CD4-positive, CD25-positive, alpha-beta regulatory T cell (primary cell): ENCODE measurements around the gene PDILT. TPM values are rescaled to one million over a fixed set of nuclear protein-coding genes. Genes with fewer than 3 reads are reported as not detected.
"Not testable (repeated sequence)": the region's sequence is repeated elsewhere in the genome, so short reads cannot be mapped to it uniquely, and the experiment has no call there.

Experiments
- ATAC-seq, 2 donors: fragments of 150-1000 bp; cut with Tn5 transposase; one replicate each; pipeline ENCODE4 v1.10.0; 2021; ENCODE audit warnings: low read depth in 2 of 2, moderate number of reproducible peaks in 2 of 2, moderate library complexity in 1 of 2
- DNase-seq, 3 donors: peaks; one replicate each; pipeline versions ENCODE4 v3.0.0 to v3.0.0-alpha.2; 2012 to 2022; ENCODE audit warnings: mixed read lengths in 1 of 3
- H3K27ac ChIP-seq: one replicate; pipeline ENCODE4 v1.7.0; 2013; ENCODE audit warnings: mild to moderate bottlenecking, low read length; ENCODE audit not compliant: insufficient read depth, poor library complexity, severe bottlenecking
- H3K27me3 ChIP-seq: one replicate; pipeline ENCODE4 v1.7.0; 2013; ENCODE audit warnings: low read length; ENCODE audit not compliant: control insufficient read depth, insufficient read depth
- H3K36me3 ChIP-seq: one replicate; pipeline ENCODE4 v1.7.0; 2013; ENCODE audit warnings: mild to moderate bottlenecking, low read length, moderate library complexity; ENCODE audit not compliant: control insufficient read depth, insufficient read depth
- H3K4me1 ChIP-seq: 2 replicates; pipeline ENCODE4 v1.7.0; 2013; ENCODE audit warnings: mild to moderate bottlenecking, low read length; ENCODE audit not compliant: insufficient read depth, control insufficient read depth, poor library complexity, severe bottlenecking
- H3K4me3 ChIP-seq: one replicate; pipeline ENCODE4 v1.7.0; 2013; ENCODE audit warnings: low read depth, mild to moderate bottlenecking, low read length, moderate library complexity
- H3K9me3 ChIP-seq, 2 experiments: 1 replicate in 1 of 2; 2 replicates in 1 of 2; pipeline ENCODE4 v1.7.0; 2013; ENCODE audit warnings: low read length in 2 of 2, mild to moderate bottlenecking in 1 of 2, moderate library complexity in 1 of 2; ENCODE audit not compliant: control insufficient read depth in 2 of 2
- H3K27ac Mint-ChIP-seq, 3 donors: one replicate each; pipeline ENCODE4 v1.8.0; 2020 to 2022; ENCODE audit warnings: mild to moderate bottlenecking in 3 of 3, mixed read lengths in 3 of 3, moderate library complexity in 2 of 3
- H3K27me3 Mint-ChIP-seq: one replicate; pipeline ENCODE4 v1.8.0; 2022; ENCODE audit warnings: mild to moderate bottlenecking, mixed read lengths
- H3K36me3 Mint-ChIP-seq: one replicate; pipeline ENCODE4 v1.8.0; 2020; ENCODE audit warnings: mixed read lengths
- H3K4me1 Mint-ChIP-seq, 4 donors: one replicate each; pipeline ENCODE4 v1.8.0; 2020 to 2022; ENCODE audit warnings: mixed read lengths in 4 of 4, mild to moderate bottlenecking in 1 of 4
- H3K4me3 Mint-ChIP-seq, 4 donors: one replicate each; pipeline ENCODE4 v1.8.0; 2020 to 2022; ENCODE audit warnings: mild to moderate bottlenecking in 4 of 4, mixed read lengths in 4 of 4, moderate library complexity in 3 of 4
- H3K9me3 Mint-ChIP-seq, 7 donors: one replicate each; pipeline ENCODE4 v1.8.0; 2020 to 2022; ENCODE audit warnings: mixed read lengths in 7 of 7, mild to moderate bottlenecking in 3 of 7, moderate library complexity in 2 of 7
- polyA plus RNA-seq, 4 donors: library from polyadenylated mRNA; unstranded; fragments of 300-500 nt; fragmentation: Illumina TruSeq; gene quantifications; one replicate each; pipeline ENCODE4 v1.2.3, GENCODE V29; 2021
- total RNA-seq: library from RNA; stranded (reverse); gene quantifications from one replicate; pipeline ENCODE4 v1.2.3, GENCODE V29; 2022

The PDILT gene
- total and polyA plus RNA-seq, 5 donors from 2014 or later, result not detected

- not testable (repeated sequence) for H3K4me1 Mint-ChIP-seq, H3K36me3 ChIP-seq, H3K9me3 Mint-ChIP-seq, DNase-seq, H3K27me3 Mint-ChIP-seq, H3K36me3 Mint-ChIP-seq, H3K4me3 Mint-ChIP-seq, H3K27ac Mint-ChIP-seq, H3K27ac ChIP-seq, H3K4me1 ChIP-seq, ATAC-seq, H3K9me3 ChIP-seq, H3K27me3 ChIP-seq, H3K4me3 ChIP-seq
Observed at GRCh38 chr16:20438950-20439349, 34.4 kb upstream of the PDILT start.

GRCh38 chr16:20430948-20431347, 26.4 kb upstream of the PDILT start:
- no peaks in the 10 kb centered on the region for H3K4me1 Mint-ChIP-seq
- H3K36me3 Mint-ChIP-seq, result no peaks in the 10 kb centered on the region
- Histone ChIP-seq H3K36me3 (no peaks in the 10 kb centered on the region), H3K9me3 (no peaks in the 10 kb centered on the region), H3K4me1 (no peaks in the 10 kb centered on the region), H3K27me3 (no peaks in the 10 kb centered on the region), H3K27ac (no peak overlapping the region), H3K4me3 (no peak overlapping the region)
- ATAC-seq (no peak), DNase-seq (no peak)
- peaks cover 0 to 6% (median 0%) of the 10 kb centered on the region in 7 donors for H3K9me3 Mint-ChIP-seq
- no peak overlapping the region for H3K27ac Mint-ChIP-seq
- H3K4me3 Mint-ChIP-seq, result no peak overlapping the region
- H3K27me3 Mint-ChIP-seq, result no peaks in the 10 kb centered on the region

- not testable (repeated sequence) for H3K36me3 ChIP-seq, H3K9me3 Mint-ChIP-seq, ATAC-seq, H3K4me1 ChIP-seq, H3K27me3 Mint-ChIP-seq, H3K27ac ChIP-seq, H3K36me3 Mint-ChIP-seq, H3K27me3 ChIP-seq, H3K4me1 Mint-ChIP-seq, H3K27ac Mint-ChIP-seq, DNase-seq, H3K4me3 ChIP-seq, H3K9me3 ChIP-seq
- peak overlapping the region in 1 of 4 donors; percentile 56 for H3K4me3 Mint-ChIP-seq
Observed at GRCh38 chr16:20430480-20430879, 25.9 kb upstream of the PDILT start.

GRCh38 chr16:20429499-20429898, 25.0 kb upstream of the PDILT start:
- not testable (repeated sequence) for ATAC-seq, H3K9me3 ChIP-seq, H3K4me3 Mint-ChIP-seq, H3K27me3 Mint-ChIP-seq, H3K9me3 Mint-ChIP-seq, H3K4me1 Mint-ChIP-seq, H3K4me3 ChIP-seq, H3K27ac ChIP-seq, H3K36me3 ChIP-seq, H3K27ac Mint-ChIP-seq, H3K4me1 ChIP-seq, DNase-seq, H3K27me3 ChIP-seq, H3K36me3 Mint-ChIP-seq

GRCh38 chr16:20427401-20427797, 22.9 kb upstream of the PDILT start:
- not testable (repeated sequence) for DNase-seq, ATAC-seq, H3K27ac ChIP-seq, H3K36me3 Mint-ChIP-seq, H3K27ac Mint-ChIP-seq, H3K4me3 Mint-ChIP-seq, H3K9me3 ChIP-seq, H3K27me3 ChIP-seq, H3K9me3 Mint-ChIP-seq, H3K36me3 ChIP-seq, H3K4me1 ChIP-seq, H3K4me3 ChIP-seq, H3K27me3 Mint-ChIP-seq, H3K4me1 Mint-ChIP-seq

GRCh38 chr16:20424129-20424866, 19.8 kb upstream of the PDILT start:
- H3K4me3 Mint-ChIP-seq, result no peak overlapping the region
- ATAC-seq (no peak), DNase-seq (no peak)
- H3K27me3 Mint-ChIP-seq, result no peaks in the 10 kb centered on the region
- H3K4me1 ChIP-seq, result no peaks in the 10 kb centered on the region
- no peak overlapping the region for H3K4me3 ChIP-seq
- no peaks in the 10 kb centered on the region for H3K36me3 ChIP-seq
- no peak overlapping the region for H3K27ac Mint-ChIP-seq
- H3K9me3 Mint-ChIP-seq, result peaks cover 0 to 6% (median 0%) of the 10 kb centered on the region in 7 donors
- no peaks in the 10 kb centered on the region for H3K9me3 ChIP-seq
- H3K27ac ChIP-seq, result no peak overlapping the region
- H3K36me3 Mint-ChIP-seq, result no peaks in the 10 kb centered on the region
- H3K4me1 Mint-ChIP-seq, result no peaks in the 10 kb centered on the region
- H3K27me3 ChIP-seq, result no peaks in the 10 kb centered on the region

GRCh38 chr16:20423772-20424128, 19.2 kb upstream of the PDILT start:
- H3K27ac Mint-ChIP-seq, H3K9me3 Mint-ChIP-seq, ATAC-seq, H3K36me3 ChIP-seq, H3K36me3 Mint-ChIP-seq, H3K27ac ChIP-seq, H3K4me3 Mint-ChIP-seq, H3K4me3 ChIP-seq, DNase-seq, H3K4me1 ChIP-seq, H3K9me3 ChIP-seq, H3K4me1 Mint-ChIP-seq, H3K27me3 ChIP-seq, H3K27me3 Mint-ChIP-seq: not testable (repeated sequence)

- ATAC-seq, H3K4me1 Mint-ChIP-seq, DNase-seq, H3K27me3 ChIP-seq, H3K27ac ChIP-seq, H3K36me3 ChIP-seq, H3K36me3 Mint-ChIP-seq, H3K4me3 Mint-ChIP-seq, H3K9me3 ChIP-seq, H3K9me3 Mint-ChIP-seq, H3K27ac Mint-ChIP-seq, H3K4me3 ChIP-seq, H3K4me1 ChIP-seq, H3K27me3 Mint-ChIP-seq: not testable (repeated sequence)
Observed at GRCh38 chr16:20421748-20422147, 17.2 kb upstream of the PDILT start.
